Skeletal muscle cell (primary cell): ENCODE results near the gene ASAP2.
A peak's percentile ranks its signal among the peaks of the same experiment; 100 is the strongest.

Experiments used
- DNase-seq: peaks from one replicate; pipeline ENCODE4 v3.0.0-alpha.2; 2010; ENCODE audit warnings: low read depth
- H3K4me3 ChIP-seq: 2 replicates; pipeline ENCODE4 v1.5.1; 2011; ENCODE audit warnings: low read depth, mild to moderate bottlenecking, control low read depth, low read length, moderate library complexity

The ASAP2 gene

DNA sequence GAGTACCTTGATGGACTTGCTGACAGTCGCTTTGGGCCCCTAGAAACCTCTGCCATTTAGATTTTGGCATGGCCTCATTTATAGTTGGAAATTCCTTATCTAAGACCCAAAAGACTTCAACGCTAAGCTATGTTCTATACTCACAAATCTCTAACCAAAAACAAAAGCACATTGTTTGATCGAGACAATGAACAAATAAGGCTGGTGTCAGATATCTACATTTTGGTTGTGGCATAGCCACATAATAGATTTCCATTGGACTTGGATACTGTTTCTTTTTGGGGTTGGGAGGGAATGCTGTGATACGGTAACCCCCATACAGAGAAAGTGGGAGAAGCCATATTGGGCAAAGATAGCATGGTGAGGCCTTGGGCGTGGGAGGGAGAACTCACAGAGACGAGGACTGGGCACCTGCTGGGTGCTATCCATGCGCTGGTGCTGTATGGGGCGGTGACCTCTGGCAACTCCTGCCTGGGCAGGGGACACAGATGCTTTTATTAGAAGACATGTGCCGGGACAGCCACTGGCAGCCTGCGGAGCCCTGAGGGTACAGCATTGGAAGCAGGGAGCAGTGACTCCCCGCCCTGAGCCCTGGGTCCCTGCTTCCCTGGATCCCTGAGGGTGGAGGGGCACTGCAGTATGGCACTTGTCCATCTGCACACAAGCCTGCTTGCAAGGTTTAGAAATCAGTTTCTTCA lies 97.1 kb downstream of the ASAP2 start:
- no peak for DNase-seq
- no peak overlapping the region for H3K4me3 ChIP-seq

DNA sequence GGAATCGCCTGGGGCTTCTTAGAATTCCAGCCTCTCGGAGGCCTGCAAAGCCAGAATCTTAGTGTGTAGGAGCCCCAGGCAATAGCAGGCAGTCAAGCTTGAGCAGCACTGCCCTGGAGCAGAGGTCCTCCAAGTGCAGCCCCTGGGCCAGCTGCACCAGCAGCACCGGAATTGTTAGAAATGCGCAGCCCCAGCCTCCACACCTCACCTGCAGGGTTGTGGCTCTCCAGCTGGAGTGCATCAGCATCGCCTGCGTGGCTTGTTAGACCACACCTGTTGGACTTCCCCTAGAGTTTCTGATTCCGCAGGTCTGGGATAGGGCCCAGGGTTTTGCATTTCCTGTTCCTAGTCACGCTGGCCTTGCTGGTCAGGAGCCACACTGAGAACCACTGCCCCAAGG lies 100.3 kb downstream of the ASAP2 start:
- no peak overlapping the region for H3K4me3 ChIP-seq
- no peak for DNase-seq

DNA sequence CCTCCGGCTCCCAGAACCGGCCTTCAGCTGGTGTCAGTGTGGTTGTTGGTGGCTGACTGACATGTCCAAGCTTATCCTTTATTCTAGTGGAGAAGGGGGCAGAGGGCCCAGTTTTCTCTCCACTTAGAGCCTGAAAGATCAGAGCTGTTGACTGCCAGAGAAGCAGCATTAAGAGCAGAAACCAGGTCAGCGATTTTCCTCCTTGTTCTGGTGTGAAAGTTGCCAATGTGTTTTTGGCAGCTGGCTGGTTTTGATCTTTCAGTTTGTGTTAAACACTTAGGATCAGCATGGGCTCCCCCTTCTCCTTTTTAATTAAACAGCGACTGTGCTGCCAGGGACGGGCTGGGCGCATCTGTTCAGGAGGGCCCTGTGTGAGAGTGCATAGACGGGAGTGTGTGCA lies 100.9 kb downstream of the ASAP2 start:
- DNase-seq: no peak
- H3K4me3 ChIP-seq: no peak overlapping the region

DNA sequence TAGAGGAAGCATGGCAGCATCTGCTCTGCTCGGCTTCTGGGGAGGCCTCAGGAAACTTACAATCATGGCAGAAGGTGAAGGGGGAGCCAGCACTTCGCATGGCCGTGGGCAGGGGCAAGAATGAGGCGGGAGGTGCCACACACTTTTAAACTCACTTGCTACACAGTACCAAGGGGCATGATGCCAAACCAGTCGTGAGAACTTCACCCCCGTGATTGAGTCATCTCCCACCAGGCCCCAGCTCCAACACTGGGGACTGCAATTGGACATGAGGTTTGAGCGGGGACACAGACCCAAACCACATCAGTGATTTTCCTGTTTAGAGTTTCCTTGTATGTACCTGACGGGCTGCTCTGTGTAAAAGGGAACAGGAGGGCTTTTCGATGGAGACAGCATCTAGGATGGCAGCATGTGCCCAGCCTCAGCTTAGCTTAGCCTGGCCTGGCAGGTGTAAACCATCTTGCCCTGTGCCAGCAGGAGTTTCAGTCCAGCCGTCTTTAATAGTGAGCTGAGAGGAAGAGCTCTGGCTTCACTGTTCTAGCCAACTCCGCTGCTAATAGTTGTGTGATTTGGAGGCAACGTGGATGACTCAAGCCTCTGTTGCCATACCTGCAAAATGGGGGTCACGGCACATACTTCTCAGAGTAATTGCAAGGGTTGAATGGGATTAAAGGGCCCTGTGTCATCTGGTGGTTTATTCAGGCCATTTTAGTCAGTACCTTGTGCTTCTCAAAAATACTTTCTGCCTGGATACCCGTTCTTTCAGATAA lies 101.8 kb downstream of the ASAP2 start:
- no peak overlapping the region for H3K4me3 ChIP-seq
- no peak for DNase-seq

DNA sequence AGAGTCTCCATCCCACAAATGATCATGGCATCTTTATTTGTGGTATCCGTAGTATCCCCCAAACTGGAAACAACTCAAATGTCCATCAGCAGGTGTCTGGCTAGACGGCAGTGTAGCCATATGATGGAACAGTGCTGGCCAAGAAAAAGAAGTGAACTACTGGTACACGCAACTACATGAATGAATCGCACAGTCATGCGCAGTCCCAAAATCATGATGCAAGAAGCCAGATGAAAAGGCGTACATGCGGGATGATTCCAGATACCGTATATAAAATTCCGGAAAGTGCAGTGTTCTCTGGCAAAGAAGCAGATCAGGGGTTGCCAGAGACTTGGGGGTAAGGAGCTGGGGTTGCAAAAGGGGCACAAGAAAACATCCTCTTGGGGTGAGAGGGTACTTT lies 102.5 kb downstream of the ASAP2 start:
- DNase-seq: no peak

DNA sequence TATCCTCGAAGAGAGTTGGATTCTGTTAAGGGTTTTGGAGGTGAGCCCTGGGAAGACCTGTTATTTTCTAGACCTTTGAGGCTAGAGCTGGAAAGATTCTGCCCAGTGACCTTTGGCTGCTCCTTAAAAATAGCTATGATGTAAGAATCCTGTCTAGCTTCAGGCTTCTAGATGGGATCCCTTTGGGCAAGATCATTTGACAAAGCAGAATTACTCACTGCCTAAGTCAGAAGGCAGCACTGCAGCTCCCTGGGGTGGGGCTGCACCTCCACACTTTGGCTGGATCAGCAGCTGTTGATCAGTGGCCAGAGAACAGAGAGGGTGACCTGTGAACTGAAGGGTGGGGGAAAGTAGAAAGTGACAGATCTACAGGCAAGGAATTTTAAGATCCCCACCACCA lies 103.8 kb downstream of the ASAP2 start:
- peak; percentile 67 for DNase-seq
- H3K4me3 ChIP-seq: no peak overlapping the region

More for the DNA sequence above, 102.5 kb downstream of the ASAP2 start:
- H3K4me3 ChIP-seq: no peak overlapping the region

DNA sequence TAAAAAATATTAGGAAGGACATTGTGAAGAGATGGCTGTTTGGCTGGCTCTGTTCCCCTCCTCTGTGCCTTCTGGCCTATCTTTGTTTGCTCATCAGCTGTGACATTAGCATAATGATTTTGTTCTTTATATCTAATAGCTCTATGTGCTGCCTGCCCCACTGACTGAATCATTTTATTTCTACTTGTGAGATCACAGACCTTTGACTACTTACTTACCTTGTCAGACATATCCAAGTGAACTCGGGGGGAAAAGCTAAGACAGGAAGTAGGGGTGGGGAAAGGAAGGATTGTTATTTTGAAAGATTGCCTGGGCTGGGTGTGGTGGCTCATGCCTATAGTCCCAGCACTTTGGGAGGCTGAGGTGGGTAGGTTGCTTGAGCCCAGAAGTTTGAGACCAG lies 104.2 kb downstream of the ASAP2 start:
- H3K4me3 ChIP-seq: no peak overlapping the region
- DNase-seq: no peak

DNA sequence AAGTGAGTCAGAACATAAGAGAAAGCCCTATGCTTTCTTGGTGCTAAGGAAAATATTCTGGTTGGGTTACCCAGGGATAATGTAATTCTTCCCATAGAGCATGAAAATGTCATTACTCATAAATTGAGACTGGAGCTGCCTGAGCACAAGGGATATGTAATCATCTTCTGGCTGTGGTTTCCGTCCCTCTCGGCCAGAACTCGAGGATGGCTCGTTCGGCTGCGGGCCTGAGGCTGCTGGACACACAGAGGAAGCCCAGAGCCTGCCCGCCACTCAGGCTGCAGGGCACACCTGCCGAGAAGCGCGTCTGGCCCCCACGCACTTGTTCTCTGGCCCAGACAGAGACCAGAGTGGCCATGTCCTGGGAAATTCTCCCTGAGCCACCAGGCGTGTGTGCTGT lies 104.9 kb downstream of the ASAP2 start:
- DNase-seq: peak; percentile 69
- no peak overlapping the region for H3K4me3 ChIP-seq

DNA sequence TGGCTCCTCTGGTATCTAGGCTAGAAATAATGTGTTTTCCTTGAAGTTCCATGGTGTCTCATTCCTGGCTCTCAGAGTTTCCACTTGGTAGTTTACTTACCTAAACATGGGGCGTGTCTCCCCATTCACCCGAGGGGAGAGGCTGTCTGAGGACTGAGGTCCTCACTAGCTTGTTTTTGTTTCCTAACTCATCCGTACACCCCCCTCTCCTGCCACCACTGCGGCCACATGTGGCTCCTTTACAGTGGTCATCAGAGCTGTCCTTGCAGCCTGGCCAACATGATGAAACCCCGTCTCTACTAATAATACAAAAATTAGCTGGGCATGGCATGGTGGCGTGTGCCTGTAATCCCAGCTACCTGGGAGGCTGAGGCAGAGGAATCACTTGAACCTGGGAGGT lies 106.0 kb downstream of the ASAP2 start:
- DNase-seq: no peak
- no peak overlapping the region for H3K4me3 ChIP-seq

DNA sequence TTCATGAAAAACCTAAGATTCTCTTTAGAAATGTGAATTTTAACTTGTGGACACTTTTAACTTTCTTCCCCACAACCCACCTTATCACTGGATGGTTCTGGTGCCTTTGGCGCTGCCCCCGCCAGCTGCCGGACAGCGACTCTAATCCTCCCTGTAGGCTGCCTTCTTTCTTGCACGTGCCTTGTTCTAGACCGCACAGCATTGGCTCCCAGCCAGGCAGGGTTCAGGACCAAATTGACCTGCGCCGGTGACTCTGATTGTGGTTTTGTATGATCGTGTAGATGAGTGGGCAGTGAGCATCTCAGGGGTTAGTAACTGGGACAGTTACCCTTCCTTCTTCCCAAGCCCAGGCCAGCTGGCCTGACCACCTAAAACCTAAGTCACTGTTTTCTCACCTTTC lies 106.8 kb downstream of the ASAP2 start:
- H3K4me3 ChIP-seq: no peak overlapping the region
- DNase-seq: no peak

DNA sequence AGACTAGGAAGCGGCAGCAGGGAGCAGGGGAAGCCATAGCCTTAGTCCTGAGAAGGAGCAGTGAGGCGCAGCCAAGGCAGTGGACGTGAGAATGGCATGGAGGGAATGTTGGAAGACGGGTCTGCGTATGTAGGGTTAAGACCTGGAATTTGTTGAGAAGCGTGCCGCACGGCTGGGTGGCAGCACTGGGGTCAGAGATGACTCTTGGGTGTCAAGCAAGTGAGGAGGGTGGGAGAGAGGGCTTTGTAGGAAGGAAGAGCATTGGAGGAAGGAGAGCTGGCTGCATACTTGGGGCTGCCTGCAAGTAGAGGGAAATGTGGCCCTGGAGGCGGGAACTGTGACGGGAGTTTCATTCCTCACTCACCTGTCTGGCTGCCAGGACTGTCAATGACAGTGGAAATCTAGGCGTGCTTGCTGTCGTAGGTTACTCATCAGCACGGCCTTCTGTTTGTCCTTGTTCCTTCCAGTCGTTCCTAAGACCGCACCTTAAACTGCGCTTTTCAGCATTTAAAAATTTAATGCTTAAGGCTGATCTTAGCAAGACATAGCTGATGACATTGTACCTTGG lies 108.8 kb downstream of the ASAP2 start:
- no peak for DNase-seq
- no peak overlapping the region for H3K4me3 ChIP-seq

DNA sequence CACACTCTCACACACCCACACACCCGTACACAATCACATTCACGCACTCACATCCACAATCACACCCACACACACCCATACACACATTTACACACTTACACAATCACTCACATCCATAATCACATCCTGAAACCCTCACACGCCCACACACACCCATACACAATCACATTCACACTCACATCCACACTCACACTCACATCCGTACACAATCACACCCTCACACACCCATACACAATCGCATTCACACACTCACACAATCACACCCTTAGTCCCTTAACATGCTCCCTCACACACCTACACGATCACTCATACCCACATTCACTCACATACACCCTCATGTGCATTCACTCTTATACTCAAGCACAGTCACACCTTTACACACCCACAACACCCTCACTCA lies 110.9 kb downstream of the ASAP2 start:
- DNase-seq: no peak
- no peak overlapping the region for H3K4me3 ChIP-seq

DNA sequence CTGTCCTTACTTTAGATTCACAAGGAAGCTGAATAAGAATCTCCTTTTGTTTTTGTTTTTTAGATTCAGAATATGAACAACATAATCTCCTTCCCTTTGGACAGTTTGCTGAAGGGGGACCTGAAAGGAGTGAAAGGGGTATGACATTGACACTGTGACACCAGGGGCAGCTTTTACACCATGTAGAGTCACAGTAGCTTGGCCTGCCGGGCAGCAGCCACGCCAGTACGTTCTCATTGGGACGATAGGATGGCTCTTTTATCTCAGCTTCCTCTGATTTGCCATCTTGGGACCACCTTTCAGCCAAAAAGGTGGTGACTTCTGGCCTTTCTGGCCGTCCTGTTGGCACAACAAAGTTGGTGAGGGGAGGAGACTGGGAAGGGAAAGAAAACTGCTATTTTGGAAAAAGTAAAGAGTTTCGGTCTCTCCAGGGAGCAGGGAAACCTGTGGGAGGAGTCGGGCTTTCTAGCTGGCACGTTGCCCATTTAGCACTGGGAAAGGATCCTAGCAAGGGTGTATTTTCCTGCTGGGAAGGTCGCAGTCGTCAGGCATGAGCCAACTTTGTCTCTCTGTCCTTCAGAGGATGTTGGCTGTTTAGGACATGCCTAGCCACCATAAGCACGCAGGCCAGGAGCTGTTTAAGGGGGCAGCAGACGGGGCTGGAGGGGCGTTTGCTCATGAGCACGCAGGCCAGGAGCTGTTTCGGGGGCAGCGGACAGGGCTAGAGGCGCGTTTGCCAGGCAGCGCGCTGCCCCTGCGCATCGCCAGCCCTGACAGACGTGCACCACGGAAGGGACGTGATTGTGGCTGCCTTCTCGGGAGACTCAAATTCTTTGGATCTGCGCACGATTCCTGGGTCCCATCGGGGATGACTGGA lies 112.1 kb downstream of the ASAP2 start:
- no peak for DNase-seq
- H3K4me3 ChIP-seq: no peak overlapping the region

DNA sequence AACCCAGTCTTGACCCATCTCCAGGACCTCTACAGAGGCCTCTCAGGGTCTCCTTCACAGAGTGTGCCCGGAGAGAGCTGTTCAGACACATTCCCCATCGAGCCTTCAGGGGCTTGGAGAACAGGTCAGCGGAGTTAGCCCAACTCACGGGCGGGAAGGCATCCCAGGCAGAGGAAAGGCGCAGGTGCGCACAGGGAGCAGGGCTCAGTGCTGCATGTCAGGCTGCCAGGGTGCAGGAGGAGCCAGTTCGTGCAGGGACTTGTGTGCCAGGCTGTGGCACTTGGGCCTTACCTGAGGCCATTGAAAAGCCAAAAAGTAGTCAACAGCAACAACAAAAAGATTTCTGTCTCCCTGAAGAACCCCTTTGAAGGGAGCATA lies 112.7 kb downstream of the ASAP2 start:
- DNase-seq: no peak
- no peak overlapping the region for H3K4me3 ChIP-seq

DNA sequence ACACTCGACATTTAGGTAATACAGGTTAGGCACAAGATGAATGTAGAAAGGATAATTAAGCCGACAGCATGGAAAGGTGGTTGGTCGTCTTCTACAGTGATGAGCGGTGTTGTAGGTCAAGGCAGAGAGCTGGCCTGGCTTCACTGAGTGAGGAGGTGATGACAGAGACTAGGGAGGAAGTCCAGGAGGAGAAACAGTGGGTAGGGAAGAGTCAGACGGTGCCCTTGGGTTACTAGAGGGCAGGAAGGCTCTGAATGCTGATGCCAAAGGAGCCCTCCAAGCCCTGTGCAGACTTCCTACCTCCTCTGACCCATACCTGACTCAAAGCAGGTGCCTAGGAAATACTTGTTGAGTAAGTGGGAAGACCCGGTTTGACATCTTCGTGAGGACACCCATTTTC lies 116.0 kb downstream of the ASAP2 start:
- DNase-seq: no peak
- no peak overlapping the region for H3K4me3 ChIP-seq

DNA sequence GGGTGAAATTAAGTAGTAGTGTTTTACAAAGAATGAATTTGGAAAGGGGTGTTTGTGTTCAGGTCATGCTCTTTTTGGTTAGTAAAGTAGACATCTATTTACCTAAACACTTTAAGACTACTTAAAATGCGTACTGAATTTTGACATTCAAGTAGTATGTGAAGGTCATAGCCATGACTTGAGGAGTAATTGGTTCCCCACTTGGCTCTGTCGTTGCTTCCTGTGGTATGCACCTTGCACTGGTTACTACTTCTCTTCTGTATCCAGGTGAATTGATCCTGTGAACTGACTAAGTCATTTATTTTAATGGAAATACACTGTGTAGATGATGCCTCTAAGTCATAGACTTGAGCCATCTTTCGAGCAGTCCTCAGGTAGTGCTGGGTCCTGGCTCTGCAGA lies 118.8 kb downstream of the ASAP2 start:
- H3K4me3 ChIP-seq: no peak overlapping the region
- DNase-seq: no peak

DNA sequence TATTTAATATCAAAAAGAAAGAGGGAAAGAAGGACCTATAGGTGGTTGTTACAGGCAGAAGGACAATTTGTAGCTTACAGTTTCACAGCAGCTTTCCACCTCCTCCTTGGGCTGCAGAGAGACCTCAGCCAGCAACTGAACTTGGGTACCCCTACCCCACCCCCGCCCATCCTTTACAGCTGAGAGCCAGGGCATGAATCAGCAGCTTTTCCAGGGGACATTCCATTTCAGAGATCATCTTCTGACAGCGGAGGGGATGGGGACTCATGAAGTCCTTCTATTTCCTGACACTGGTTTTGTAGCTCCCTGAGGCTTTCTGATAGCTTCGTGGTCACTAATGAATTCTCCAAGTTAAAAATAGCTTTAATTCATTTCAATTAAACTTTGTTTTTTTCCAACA lies 120.4 kb downstream of the ASAP2 start:
- DNase-seq: no peak

DNA sequence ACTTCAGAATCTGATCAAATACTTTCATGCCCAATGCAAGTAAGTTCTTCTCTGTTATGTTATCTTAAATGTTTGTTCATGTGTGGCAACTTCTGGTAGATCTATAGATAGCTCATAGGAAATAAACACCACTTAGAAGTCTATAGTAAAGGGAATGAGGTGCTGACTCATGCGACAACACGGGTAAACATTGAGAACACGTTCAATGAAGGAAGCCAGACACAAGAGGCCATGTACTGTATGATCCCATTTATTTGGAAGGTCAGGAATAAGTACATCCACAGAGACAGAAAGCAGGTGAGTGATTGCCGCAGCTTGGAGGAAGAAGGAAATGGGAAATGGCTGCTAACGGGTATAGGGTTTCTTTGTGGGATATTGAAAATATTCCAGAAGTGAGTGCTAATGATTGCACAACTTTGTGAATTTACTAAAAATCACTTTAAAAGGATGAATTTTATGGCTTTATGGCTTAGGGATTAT lies 121.3 kb downstream of the ASAP2 start:
- no peak for DNase-seq

More for the DNA sequence above, 120.4 kb downstream of the ASAP2 start:
- H3K4me3 ChIP-seq: no peak overlapping the region

DNA sequence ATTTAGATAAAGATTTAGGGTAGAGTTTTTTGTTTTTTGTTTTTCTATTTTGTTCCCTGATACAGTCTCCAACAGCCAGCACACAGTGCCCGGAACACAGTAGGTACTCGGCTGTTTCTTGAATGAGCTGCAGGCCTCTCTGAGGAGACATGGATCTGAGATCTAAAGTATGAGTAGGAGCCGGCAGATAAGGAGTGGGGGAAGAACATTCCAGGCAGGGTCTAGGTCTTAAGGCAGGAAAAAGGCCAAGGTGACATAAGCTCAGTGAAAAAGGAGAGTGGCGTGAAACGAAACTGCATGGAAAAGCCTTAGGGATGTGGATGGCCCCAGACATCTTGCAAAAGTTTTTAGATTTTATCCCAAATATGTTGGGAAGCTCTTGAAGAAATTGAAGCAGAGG lies 122.3 kb downstream of the ASAP2 start:
- H3K4me3 ChIP-seq: no peak overlapping the region
- no peak for DNase-seq

More for the DNA sequence above, 121.3 kb downstream of the ASAP2 start:
- H3K4me3 ChIP-seq: no peak overlapping the region

DNA sequence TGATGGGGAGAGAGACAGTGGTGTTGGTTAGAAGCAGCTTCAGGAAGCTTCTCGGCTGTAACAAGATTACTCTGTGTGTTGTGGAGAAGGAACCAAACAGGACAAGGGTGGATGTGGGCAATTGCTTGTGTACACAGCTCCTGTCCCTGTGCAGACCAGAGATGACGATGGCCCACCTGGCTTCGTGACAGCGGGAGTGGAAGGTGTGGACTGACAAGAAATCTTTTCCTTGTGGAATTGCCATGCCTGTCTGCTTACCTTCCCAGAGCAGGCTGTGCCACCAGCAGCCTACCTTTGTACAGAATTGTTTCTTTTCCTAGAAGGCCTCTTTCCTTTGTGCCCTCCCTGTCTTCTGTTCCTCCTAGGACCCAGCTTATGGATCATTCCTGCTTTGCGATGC lies 122.9 kb downstream of the ASAP2 start:
- no peak overlapping the region for H3K4me3 ChIP-seq
- DNase-seq: no peak
